DMS114 treated with DMSO at 0.1 percent for 48 hours (cell line): ENCODE data around the gene FAM72C.
"Not testable (repeated sequence)": the region's sequence is repeated elsewhere in the genome, so short reads cannot be mapped to it uniquely, and the experiment has no call there.

Experiments used
- DNase-seq: peaks from one replicate; lab custom pipeline; 2025; ENCODE audit not compliant: unreplicated experiment; lab: John Stamatoyannopoulos, UW

The FAM72C gene

GRCh38 chr1:143913705-143914104, 58.1 kb downstream of the FAM72C start:
- not testable (repeated sequence) for DNase-seq
